HG03520 (cell line): Measurements from ENCODE around the gene PELI1.
"Not testable (repeated sequence)": the region's sequence is repeated elsewhere in the genome, so short reads cannot be mapped to it uniquely, and the experiment has no call there.

Experiments
- ATAC-seq: cut with Tn5 transposase; IDR thresholded peaks from one replicate; pipeline ENCODE4 v1.9.1; 2021; ENCODE audit warnings: mild to moderate bottlenecking, moderate library complexity; ENCODE audit not compliant: unreplicated experiment

PELI1 gene

DNA sequence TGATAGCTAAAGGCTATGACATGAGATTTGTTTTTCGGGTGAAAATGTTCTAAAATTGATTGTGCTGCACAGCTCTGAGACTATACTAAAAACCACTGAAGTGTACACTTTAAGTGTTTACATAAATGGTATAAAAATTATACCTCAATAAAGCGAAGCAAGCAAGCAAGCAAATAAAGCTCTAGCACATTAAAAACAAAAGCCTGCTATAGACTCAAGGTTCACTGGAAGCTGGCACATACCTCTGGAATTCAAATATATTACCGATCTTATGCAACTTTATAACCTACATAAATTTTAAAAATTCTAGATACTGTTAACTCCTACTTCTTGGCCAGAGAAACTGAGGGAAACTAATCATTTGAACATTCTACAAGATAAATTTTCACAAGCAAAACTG lies 20.1 kb downstream of the PELI1 start:
- ATAC-seq = no peak

DNA sequence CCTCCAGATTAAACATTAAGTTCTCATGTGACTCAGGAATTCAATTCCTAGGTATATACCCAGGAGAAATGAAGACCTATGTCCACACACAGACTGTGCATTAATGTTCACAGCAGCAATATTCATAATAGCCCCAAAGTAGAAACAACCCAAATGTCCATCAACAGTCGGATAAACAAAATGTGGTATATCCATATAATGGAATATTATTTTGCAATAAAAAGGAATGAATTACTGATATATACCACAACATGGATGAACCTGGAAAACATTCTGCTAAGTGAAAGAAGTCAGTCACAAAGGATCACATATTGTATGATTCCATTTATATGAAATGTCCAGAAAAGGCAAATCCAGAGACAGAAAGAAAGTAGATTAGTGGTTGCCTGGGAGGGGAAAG lies 20.5 kb downstream of the PELI1 start:
- ATAC-seq = no peak

DNA sequence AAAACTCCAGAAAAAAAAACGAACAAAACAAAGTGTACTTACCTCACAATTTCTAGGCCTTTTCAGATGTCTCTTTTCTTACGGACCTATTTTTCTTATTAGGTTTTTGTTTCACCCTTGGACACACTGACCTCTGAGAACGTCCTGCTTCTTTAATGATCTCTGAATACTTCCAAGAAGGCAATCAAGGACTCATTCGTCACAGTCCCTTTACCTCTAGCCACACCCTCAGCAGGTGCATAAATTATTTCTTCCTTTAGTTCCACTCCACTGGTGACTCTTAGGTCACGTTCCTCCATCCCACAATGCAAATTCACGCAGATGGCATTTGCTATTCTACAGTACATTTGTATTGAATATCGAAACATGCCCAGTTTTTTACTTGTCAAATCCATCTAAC lies 21.9 kb downstream of the PELI1 start:
- no peak for ATAC-seq

DNA sequence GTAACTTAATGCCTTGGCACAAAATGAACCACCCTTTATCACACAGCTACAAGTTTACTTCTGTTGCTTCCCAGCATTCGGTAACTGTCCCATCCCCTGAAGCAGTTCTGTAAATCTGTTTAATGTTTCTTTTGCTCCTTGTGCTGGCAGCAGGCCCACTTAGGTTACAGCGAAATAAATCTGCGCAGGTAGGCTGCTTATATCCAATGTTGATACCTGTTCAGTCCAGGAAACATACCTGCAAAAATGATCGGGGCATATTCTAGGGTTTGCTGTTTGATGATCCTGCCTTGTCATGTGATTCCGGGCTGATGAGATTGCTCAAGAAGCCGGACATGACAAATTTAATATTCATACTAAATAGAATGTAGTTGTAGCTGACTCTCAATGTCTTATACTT lies 23.3 kb downstream of the PELI1 start:
- ATAC-seq = no peak

DNA sequence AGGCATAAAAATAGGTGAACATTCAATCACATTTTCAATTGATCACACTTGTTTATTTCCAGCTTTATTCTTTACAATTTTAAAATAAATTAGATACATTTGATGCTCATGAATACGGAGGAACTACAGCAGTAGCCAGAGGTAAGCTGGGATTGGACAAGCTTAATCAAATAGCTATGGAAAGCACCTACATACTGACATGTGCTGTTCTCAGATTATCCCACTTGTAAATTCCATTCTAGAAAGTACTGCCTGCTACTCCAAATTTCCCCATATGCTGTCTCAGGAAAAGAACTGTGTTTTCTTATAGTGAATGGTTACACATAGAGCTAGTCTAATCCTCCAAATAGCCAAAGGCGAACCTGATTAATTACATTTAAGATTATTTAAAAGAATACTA lies 24.2 kb downstream of the PELI1 start:
- no peak for ATAC-seq

DNA sequence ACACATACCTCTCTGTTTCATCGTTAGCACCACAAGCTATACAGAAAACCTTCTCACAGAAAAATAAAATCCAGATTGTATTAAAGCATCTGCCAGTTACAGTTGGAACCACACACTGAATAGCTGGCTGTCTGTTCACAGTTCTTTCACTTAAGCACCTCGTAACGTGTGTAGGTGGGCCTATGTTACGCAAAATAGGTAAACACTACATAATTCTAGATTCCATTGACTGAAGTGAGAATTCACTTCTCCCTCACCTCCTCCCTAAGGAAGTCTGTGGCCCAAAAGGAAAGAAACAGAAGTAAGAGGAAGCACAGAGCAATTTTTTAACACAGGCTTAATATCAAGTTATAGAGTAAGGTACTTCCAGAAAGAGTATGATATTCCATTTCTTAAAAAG lies 24.9 kb downstream of the PELI1 start:
- ATAC-seq = no peak

DNA sequence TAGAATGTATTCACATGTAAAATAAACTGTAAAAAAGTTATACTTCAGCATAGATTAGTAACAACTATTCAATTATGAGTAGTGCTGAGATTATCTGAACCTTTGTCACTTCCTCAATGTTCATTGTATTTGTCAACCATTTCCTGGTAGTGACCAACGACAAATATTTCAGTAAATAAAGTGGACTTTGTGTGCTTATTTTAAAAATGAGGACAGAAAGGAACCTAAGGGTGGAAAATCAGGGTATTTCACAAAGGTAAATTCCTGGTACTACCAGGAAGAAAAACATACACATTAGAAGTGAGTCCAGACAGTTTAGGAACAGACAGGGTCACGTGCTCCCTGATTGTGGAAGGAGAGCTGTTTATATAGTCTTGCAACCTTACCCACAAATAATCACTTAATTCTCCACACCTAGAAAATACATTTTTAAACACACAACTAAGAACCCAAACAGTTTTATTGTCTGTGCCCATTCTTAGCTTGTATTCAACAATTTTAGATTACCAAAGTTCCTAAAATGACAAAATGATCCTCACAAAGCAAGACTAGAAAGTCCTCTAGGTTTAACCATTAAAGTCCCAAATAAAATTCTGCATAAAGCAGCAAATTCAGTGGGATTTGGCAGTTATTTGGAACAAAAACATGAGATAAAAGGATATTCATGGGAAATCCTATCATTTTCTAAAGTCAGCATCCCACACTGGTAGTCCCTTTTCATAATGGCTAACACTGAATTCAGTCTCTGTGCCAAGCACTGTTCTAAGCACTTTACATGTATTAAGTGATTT lies 28.2 kb downstream of the PELI1 start:
- no peak for ATAC-seq

DNA sequence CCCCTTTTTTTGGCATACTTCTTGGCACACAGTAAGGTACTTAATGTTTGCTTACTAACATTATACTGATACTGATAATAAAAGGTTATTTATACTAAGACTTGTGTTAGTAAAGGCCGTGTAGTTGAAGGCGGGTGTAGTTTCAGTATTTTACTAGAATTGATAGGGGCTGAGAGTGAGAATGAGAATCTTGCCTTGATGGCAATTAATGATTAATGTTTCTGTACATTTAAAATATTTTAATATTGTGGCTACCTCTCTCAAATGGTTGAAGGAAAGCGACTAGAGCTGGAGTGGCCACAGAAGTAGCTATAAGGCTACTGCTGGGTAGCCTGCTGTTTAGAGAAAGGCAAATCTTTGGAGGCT lies 29.3 kb downstream of the PELI1 start:
- ATAC-seq = no peak

DNA sequence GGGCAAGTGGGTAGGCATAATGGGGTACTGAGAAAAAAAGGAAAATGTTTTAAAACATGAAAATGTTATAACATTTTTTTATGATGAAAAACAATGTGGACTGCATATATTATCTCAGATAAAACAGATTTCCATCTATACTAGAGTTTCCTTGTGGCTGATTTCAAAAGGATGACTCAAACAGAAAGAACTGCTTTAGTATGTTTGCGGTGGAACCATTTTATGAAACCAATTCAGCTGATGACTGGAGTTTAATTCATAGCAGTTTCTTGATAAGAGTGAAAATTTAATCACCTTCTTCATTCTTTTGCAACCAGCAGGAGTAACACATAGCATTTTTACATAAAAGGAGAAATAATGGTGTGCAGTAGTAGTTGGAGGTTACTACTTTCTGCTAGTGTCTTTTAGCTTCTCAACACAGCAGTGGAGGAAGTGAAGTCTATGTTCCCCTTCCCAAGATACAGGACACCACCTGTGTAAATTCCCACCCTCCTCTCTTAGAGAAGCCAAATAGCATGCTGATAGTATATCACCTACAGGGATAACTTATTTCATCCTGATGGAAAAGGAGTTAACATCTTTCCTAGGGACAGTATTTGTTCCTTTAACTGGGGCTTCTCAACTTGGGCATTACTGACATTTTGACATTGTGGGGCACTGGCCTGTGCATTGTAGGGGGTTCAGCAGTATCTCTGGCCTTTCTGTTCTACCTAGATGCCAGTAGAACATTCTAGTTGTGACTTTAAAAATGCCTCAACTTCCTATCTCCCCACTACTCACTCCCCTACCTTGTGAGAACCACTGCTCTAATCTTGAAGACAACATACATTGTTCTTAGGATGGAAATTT lies 29.9 kb downstream of the PELI1 start:
- ATAC-seq = no peak

DNA sequence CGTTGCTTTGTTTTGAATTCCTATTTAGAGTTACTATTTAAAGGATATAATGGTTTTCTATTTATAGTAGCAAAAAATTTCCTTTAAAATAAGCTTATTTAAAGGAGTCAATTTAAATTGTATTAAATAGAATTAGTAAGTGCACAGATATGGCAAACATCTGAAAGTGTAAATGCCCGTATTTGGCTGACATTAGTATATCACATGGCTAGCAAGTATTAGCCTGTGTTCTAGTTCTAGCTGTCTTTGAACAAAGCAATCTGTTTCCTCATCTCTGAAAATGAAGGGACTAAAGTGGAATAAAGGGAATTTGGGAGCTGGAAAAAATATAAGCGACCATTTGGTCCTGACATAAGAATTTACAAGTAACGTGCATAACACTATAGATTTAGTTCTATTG lies 32.2 kb downstream of the PELI1 start:
- no peak for ATAC-seq

DNA sequence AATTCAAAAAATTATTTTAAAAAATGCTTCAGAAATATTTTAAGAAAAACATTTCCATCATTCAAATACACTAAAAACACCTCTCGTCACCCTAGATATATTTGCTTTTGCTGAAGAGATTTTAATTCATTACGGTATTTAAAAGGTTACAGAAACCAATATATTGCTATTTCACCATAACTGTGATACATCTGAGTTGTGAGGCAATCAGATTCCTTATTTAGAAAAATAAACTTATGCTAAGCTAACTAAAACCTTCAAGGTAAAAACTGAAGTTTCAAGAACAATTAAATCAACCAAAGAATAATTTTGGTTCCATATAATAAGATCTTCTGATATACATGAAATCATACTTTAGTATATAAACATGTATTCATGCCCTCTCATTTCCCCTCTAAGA lies 32.8 kb downstream of the PELI1 start:
- ATAC-seq = no peak

DNA sequence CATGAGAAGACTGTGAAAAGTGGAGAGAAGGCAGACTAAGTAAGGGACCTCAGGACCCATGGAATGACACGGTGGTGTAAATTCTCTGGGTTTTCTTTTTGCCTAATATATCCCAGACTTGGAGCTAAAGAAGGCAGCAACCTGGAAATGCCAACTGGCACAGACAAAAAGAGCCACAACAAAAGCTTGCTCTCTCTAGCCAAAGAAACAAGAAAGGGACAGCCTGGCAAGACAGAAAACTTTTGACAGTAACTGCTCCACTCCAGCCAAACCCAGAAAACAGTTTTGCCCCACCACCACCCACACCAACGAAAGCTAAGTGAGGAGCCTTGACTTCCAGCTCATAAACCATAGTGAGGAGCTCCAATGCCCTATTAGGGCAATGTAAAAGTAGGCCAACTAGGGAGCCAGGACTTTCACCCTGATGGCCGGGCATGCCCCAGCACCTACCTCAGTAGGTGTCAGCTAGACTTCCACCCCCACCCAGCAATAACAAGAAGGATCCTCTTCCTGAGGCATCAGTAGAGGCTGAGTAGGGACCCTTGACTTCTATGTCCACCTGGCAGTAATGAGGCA lies 35.5 kb downstream of the PELI1 start:
- ATAC-seq = no peak

DNA sequence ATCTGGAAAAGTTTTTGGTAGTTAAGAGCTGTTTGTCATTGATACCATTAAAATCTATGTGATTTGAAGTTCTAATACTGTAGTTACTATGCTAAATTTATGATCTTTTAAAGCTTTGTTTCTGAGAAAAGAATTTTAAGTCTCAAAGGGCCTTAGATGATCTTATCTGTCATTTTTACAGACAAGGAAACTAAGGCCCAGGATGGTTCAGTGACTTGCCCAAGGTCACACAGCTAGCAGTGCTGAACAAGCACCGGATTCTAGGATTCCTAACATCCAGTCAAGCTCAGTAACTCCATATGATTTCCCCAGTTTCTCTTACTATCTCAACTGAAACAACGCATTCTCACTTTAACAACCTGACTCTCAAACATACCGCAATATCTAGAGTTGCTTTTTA lies 37.7 kb downstream of the PELI1 start:
- ATAC-seq = no peak

DNA sequence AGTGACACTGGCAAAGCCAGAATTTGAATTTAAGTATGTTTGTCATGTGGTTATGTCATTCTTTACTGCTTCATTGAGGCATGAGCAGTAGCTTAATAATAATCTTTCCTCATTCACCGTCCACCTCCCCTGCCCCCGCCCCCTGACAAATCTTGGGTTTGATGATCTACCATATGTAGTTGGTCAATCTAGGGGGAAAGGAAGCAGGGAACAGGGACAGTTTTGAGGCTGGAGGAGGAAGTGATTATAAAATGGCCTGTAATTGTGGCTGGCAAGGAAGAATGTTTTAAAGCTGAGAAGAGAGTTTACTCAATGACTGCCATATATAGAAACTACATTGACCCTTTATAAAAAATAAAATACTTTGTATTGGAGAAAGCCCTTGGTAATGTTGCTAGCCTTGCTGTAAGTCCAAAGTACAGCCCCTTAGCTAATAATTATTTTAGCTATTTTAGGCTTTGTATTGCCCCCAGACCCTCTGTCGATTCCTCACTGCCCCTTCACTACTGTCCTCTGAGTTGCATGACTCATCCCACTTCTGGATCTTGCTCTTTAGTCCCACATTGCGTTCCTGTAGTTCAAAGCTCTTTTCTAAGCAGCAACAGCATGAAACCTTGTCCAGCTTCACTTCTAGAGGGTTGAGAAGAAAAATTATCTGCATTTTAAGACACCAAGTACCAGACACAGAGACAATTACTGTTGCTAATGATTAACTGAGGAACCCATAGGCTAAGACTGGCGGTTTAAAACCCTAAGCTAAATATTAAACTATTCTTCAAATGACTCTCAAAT lies 38.4 kb downstream of the PELI1 start:
- ATAC-seq = no peak

DNA sequence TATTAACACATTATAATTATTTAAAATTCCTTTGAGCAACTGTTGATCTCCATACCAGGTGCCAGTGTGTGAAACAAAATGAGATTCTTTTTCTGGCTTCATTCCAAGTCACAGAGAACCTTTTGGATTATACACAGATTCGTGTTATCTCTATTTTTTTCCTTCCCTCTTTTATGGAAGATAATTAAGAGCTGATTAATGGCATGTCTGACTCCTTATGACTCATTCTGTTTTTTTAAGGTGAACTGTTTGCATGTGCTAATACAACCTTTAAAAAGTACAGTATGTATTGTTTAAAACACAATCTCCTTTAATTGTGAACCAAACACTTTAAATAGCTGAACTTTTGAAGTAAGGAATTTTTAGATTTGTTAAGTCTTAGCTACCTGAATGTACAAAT lies 39.3 kb downstream of the PELI1 start:
- ATAC-seq = no peak

DNA sequence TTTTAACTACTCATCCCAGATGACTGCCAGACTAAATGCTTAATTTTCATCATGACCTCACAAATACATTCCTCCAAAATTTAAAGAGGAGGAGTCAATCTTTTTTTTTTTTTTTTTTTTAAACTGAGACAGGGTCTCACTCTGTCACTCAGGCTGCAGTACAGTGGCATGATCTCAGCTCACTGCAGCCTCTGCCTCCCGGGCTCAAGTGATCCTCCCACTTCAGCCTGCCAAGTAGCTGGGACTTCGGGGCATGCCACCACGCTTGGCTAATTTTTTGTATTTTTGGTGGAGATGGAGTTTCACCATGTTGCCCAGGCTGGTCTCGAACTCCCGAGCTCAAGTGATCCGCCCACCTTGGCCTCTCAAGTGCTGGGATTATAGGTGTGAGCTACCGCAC lies 41.5 kb downstream of the PELI1 start:
- ATAC-seq = not testable (repeated sequence)

DNA sequence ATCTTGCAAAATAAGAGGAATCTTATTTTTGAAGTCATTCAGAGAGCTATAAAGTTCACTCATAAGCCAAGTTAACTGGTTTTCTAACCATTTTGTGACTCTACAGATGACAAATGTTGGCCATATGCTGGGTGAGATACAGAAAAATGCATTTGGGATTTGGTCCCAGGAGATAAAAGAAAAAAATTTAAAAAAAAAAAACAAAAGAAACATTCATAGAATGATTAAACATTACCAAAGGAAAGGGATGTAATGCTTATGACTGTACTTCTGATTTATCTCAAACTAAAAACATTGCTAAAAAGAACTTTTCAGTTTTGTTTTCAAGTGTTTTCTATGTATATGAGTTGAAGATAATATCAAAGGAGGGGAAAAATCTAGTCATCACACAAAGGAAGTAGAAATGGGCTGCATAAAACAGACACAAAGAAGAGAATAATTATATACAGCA lies 43.1 kb downstream of the PELI1 start:
- peak; percentile 36 for ATAC-seq

DNA sequence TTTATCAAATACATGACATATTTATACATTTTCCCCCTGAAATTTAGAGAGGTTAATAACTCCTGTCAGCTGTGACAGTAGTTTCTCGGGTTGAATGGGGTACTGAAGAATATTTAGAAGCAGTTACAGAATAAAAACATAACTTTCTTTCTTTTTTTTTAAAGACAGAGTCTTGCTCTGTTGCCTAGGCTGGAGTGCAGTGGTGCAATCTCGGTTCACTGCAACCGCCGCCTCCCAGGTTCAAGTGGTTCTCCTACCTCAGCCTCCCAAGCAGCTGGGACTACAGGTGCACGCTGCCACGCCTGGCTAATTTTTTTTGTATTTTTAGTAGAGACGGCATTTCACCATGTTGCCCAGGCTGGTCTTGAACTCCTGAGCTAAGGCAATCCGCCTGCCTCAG lies 43.6 kb downstream of the PELI1 start:
- not testable (repeated sequence) for ATAC-seq

DNA sequence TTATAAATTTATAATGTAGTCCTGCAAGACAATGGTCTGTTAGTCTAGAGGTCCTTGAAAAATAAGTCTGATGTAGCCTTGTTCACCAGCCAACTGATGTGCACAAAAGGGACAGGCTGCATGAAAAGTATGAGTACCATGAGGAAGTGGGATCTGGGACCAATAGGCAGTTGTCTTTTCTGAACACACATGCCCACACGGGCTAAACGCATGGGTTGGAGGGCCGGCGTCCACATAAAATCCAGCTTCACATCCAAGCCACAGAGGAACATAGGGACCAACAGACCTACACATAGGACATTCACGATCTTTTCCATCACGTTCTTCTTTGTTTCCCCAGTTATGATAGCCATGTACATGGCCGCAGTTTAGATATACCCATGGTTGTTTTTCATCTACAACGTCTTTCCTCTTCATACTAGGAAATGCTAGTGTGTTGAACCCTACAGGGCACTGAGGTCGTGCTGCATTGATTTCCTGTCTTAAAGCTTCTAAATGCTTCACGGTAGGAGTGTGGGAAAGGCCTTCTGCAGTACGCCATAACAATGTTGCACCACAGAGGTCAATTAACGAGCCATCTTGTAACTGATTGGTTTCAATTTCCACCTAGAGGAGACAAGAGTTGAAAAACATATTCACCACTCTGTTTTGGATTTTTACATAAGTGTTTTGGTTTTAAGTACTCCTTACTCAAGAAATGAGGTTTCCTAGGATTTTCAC lies 49.4 kb downstream of the PELI1 start:
- no peak for ATAC-seq

DNA sequence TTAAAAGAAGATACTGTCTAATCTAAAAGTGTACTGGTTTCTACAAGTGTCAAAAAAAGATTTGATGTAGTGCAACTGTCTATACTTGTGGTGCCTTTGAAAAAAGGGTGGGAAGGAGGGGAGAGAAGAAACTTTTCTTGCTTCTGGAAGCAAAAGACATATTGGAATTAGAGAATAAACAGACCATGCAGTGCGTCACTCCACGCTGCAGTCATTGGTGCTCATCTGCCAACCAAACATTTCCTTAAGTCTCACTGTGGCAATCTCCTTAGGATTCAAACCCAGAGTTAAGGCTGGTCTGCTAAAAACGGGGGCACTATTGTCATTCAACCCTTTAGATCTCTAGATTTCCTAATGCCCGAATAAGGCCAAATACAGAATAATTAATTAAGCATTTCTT lies 50.9 kb downstream of the PELI1 start:
- no peak for ATAC-seq

DNA sequence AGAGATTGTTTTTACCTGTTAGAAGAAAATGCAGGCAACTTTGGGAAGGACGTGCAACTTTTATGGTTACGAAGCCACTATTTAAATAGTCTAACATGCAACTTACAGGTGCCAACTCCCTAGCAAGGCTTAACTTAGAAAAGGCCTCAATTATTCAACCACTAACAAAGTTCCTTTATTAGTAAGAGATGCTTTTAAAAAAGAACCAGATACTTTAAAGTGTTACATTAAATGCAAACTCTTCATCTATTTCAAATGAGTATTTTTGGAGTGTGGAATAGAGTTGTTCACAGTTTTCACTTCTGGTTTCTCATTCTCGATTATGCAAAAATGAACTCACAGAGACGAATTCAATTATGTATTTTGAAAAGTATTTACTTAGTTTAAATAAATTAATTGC lies 51.7 kb downstream of the PELI1 start:
- ATAC-seq = peak; percentile 66
